OCI-LY3 (cell line): ENCODE results near the gene FAM184A.

ENCODE experiments used
- H2AFZ ChIP-seq: fragments of 200-600, 300-600 bp; shearing (Covaris generic); 2 replicates; pipeline ENCODE4 v1.6.0; 2014; ENCODE audit warnings: antibody characterized with exemption, low read depth, low read length
- H3K27ac ChIP-seq: fragments of 200-600, 300-600 bp; sonication (generic); 2 replicates; pipeline ENCODE4 v1.5.1; 2014; ENCODE audit warnings: mild to moderate bottlenecking, low read length, moderate library complexity, mixed read lengths
- H3K27me3 ChIP-seq: fragments of 200-600, 300-600 bp; sonication (generic); 2 replicates; pipeline ENCODE4 v1.6.1; 2014; ENCODE audit warnings: low read depth, low read length, mixed read lengths
- H3K36me3 ChIP-seq: fragments of 200-600, 300-600 bp; sonication (generic); replicated peaks from 2 replicates; pipeline ENCODE3; 2014; ENCODE audit warnings: low read depth, low read length, mixed read lengths
- H3K4me1 ChIP-seq: fragments of 300-600, 200-600 bp; sonication (generic); 2 replicates; pipeline ENCODE4 v1.6.1; 2014; ENCODE audit warnings: low read length, mixed read lengths
- H3K4me2 ChIP-seq: fragments of 200-600, 300-600 bp; sonication (generic); 2 replicates; pipeline ENCODE4 v1.6.1; 2014; ENCODE audit warnings: low read length, mixed read lengths
- H3K4me3 ChIP-seq: fragments of 300-600, 200-600 bp; sonication (generic); 2 replicates; pipeline ENCODE4 v1.5.1; 2014; ENCODE audit warnings: antibody characterized with exemption, mild to moderate bottlenecking, low read length, moderate library complexity
- H3K79me2 ChIP-seq: fragments of 300-600, 200-600 bp; shearing (Covaris generic); 2 replicates; pipeline ENCODE4 v1.6.1; 2014; ENCODE audit warnings: mild to moderate bottlenecking, low read length, mixed read lengths
- H3K9ac ChIP-seq: fragments of 300-600, 200-600 bp; shearing (Covaris generic); 2 replicates; pipeline ENCODE4 v1.6.0; 2014; ENCODE audit warnings: mild to moderate bottlenecking, low read length, moderate library complexity
- H3K9me3 ChIP-seq: fragments of 200-600, 300-600 bp; shearing (Covaris generic); 2 replicates; pipeline ENCODE4 v1.6.1; 2014; ENCODE audit warnings: low read length, mixed read lengths; ENCODE audit not compliant: insufficient read depth
- H4K20me1 ChIP-seq: fragments of 200-600, 300-600 bp; sonication (generic); 2 replicates; pipeline ENCODE4 v1.6.1; 2016; ENCODE audit warnings: low read length, mixed read lengths; ENCODE audit not compliant: insufficient read depth
- CTCF ChIP-seq: fragments of 200-600, 300-600 bp; sonication (generic); IDR thresholded peaks from 2 replicates; pipeline ENCODE4 v1.5.1; 2014; ENCODE audit warnings: antibody characterized with exemption, low read length, low read depth
- EZH2phosphoT487 ChIP-seq: fragments of 200-600 bp; shearing (Covaris generic); IDR thresholded peaks from 2 replicates; pipeline ENCODE4 v1.6.1; 2018; ENCODE audit warnings: antibody characterized with exemption, mixed run types, low read depth

Gene FAM184A

GRCh38 chr6:118952683-118953082 lies 125.8 kb downstream of the FAM184A start:
- H3K9ac ChIP-seq = no peak overlapping the region
- no peaks in the 10 kb centered on the region for H3K9me3 ChIP-seq
- no peak overlapping the region for H3K4me2 ChIP-seq
- TF ChIP-seq CTCF (no peak), EZH2phosphoT487 (no peak)
- H4K20me1 ChIP-seq = no peaks in the 10 kb centered on the region
- no peaks in the 10 kb centered on the region for H3K27me3 ChIP-seq
- H3K27ac ChIP-seq = no peak overlapping the region
- no peak overlapping the region for H3K4me3 ChIP-seq
- H2AFZ ChIP-seq = no peak overlapping the region
- peaks cover 6% of the 10 kb centered on the region for H3K4me1 ChIP-seq
- H3K79me2 ChIP-seq = no peaks in the 10 kb centered on the region
- H3K36me3 ChIP-seq = no peaks in the 10 kb centered on the region

GRCh38 chr6:118945217-118945616 lies 133.2 kb downstream of the FAM184A start:
- Histone ChIP-seq H3K4me1 (no peaks in the 10 kb centered on the region), H3K4me2 (no peak overlapping the region), H3K79me2 (no peaks in the 10 kb centered on the region), H3K27me3 (no peaks in the 10 kb centered on the region), H3K9ac (no peak overlapping the region), H4K20me1 (no peaks in the 10 kb centered on the region), H3K9me3 (no peaks in the 10 kb centered on the region), H3K27ac (no peak overlapping the region), H3K36me3 (no peaks in the 10 kb centered on the region), H3K4me3 (no peak overlapping the region), H2AFZ (no peak overlapping the region)
- TF ChIP-seq CTCF (no peak), EZH2phosphoT487 (no peak)

- H3K4me3 ChIP-seq = no peak overlapping the region
Observed at GRCh38 chr6:118940770-118941169, 137.7 kb downstream of the FAM184A start.

GRCh38 chr6:118939683-118940082 lies 138.8 kb downstream of the FAM184A start:
- TF ChIP-seq EZH2phosphoT487 (no peak), CTCF (no peak)
- no peaks in the 10 kb centered on the region for H3K27me3 ChIP-seq
- H3K4me1 ChIP-seq = peaks cover 8% of the 10 kb centered on the region
- H3K36me3 ChIP-seq = no peaks in the 10 kb centered on the region
- H4K20me1 ChIP-seq = no peaks in the 10 kb centered on the region
- H3K9me3 ChIP-seq = no peaks in the 10 kb centered on the region
- no peaks in the 10 kb centered on the region for H3K79me2 ChIP-seq
- H2AFZ ChIP-seq = no peak overlapping the region
- H3K27ac ChIP-seq = no peak overlapping the region
- H3K4me3 ChIP-seq = no peak overlapping the region
- H3K9ac ChIP-seq = no peak overlapping the region
- no peak overlapping the region for H3K4me2 ChIP-seq

More at GRCh38 chr6:118940770-118941169, 137.7 kb downstream of the FAM184A start:
- Histone ChIP-seq H4K20me1 (no peaks in the 10 kb centered on the region), H3K79me2 (no peaks in the 10 kb centered on the region), H3K36me3 (no peaks in the 10 kb centered on the region), H3K4me1 (peaks cover 4% of the 10 kb centered on the region), H3K4me2 (no peak overlapping the region), H2AFZ (no peak overlapping the region), H3K9me3 (no peaks in the 10 kb centered on the region), H3K9ac (no peak overlapping the region), H3K27me3 (no peaks in the 10 kb centered on the region), H3K27ac (no peak overlapping the region)
- TF ChIP-seq EZH2phosphoT487 = no peak
- no peak for TF ChIP-seq CTCF
